Stomach (tissue), 9 donors: ENCODE measurements around the gene NFU1. TPM values are rescaled to one million over a fixed set of nuclear protein-coding genes. Genes with fewer than 3 reads are reported as not detected.
"Not testable (repeated sequence)": the region's sequence is repeated elsewhere in the genome, so short reads cannot be mapped to it uniquely, and the experiment has no call there.

Experiments used
- DNase-seq, 2 donors: peaks; one replicate each; pipeline versions ENCODE4 v3.0.0 to v3.0.0-alpha.2; 2013 to 2019
- H3K27ac ChIP-seq, 5 donors: fragments of 200-600 bp in 4 of 5; sonication (generic) in 4 of 5; one replicate each; pipeline ENCODE4 v1.5.1; 2013 to 2019; ENCODE audit warnings: mild to moderate bottlenecking in 1 of 5, moderate library complexity in 1 of 5
- H3K27me3 ChIP-seq, 3 donors: fragments of 200-600 bp; sonication (generic); one replicate each; pipeline ENCODE4 v1.5.1; 2017 to 2019; ENCODE audit warnings: mixed run types in 1 of 3
- H3K36me3 ChIP-seq, 4 donors: fragments of 200-600 bp; sonication (generic); 1 replicate in 3 of 4; 2 replicates in 1 of 4; pipeline ENCODE4 v1.5.1; 2016 to 2019
- H3K4me1 ChIP-seq, 4 donors: fragments of 200-600 bp; sonication (generic); one replicate each; pipeline ENCODE4 v1.5.1; 2016 to 2019
- H3K4me3 ChIP-seq, 4 donors: fragments of 200-600 bp; sonication (generic) in 3 of 4; one replicate each; pipeline ENCODE4 v1.5.1; 2016 to 2019; ENCODE audit warnings: mild to moderate bottlenecking in 1 of 4
- H3K9me3 ChIP-seq, 4 donors: fragments of 200-600 bp; sonication (generic); one replicate each; pipeline ENCODE4 v1.5.1; 2016 to 2019
- EP300 ChIP-seq: sonication (generic); formaldehyde crosslinking; IDR thresholded peaks from one replicate; pipeline ENCODE4 v1.6.1; 2017; ENCODE audit warnings: antibody characterized with exemption
- POLR2A ChIP-seq, 4 donors: fragments of 450-650 bp; IDR thresholded peaks; one replicate each; pipeline ENCODE4 v1.6.1; 2016; ENCODE audit warnings: antibody characterized with exemption in 4 of 4, control low read depth in 2 of 4, mild to moderate bottlenecking in 1 of 4, moderate library complexity in 1 of 4
- POLR2AphosphoS5 ChIP-seq, 3 donors: sonication (generic); formaldehyde crosslinking; IDR thresholded peaks; one replicate each; pipeline ENCODE4 v1.6.1; 2016; ENCODE audit warnings: antibody characterized with exemption in 3 of 3
- WGBS, 5 donors: extraction: QIAGEN DNeasy Blood & Tissue Kit in 3 of 5; methylation state at CpG; one replicate each; pipeline versions ENCODE4 v1.1.5 to v1.1.7; 2013 to 2018; 5-methylcytosine and 5-hydroxymethylcytosine counted together
- intact Hi-C: fragments of 100-400 bp; cut with DNase I; formaldehyde crosslinking; loops from one replicate; pipeline ENCODE4 v1.15.1; 2023; ENCODE audit warnings: low total_unique reads
- polyA plus RNA-seq, 3 donors: library from polyadenylated mRNA; stranded (reverse); fragments of 200-250 nt; gene quantifications; one replicate each; pipeline ENCODE4 v1.2.3, GENCODE V29; 2013
- total RNA-seq, 5 donors: library from RNA; depleted of rRNA; stranded (reverse); fragments of >200 nt; gene quantifications; one replicate each; pipeline versions ENCODE4 v1.1.0 to v1.2.3, GENCODE V29; 2014 to 2016
- TF ChIP-seq, protein P1 (sequence below), 7 experiments: fragments of 450-650 bp in 4 of 7; fragments of 200-600 bp in 3 of 7; sonication (generic) in 3 of 7; IDR thresholded peaks; one replicate each; pipeline ENCODE4 v1.5.1; 2016 to 2019; ENCODE audit warnings: antibody characterized with exemption in 7 of 7, control low read depth in 2 of 7, mild to moderate bottlenecking in 1 of 7
- donor health status: healthy with polysubstance abuse.
- donor health status: Bipolar disorder and iron deficiency.
- donor health status: healthy.

Gene NFU1
- total and polyA plus RNA-seq, 8 donors, result 14.7 to 62.7 (median 39.6) TPM

DNA sequence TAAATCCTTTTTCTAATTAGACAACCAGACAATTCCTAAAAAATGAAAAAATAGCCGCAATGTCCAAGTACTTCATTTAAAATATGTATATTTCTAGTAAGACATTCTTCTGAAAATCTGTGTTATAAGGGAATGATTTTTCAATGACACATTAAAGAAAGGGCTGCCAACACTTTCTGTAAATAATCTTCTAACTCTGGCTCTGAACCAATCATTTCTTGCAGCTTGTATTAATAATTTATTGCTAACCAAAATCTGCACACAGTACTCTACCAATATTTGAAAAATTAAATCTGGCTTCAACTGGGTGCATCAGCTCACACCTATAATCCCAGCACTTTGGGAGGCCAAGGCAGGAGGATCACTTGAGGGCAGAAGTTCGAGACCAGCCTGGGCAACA lies 8.3 kb downstream of the NFU1 start:
- H3K4me1 ChIP-seq, result peaks cover 0 to 29% (median 11%) of the 10 kb centered on the region in 4 donors
- peak overlapping the region in 2 of 5 donors; percentile 33 to 38 for H3K27ac ChIP-seq
- peaks cover 17 to 67% (median 58%) of the 10 kb centered on the region in 4 donors for H3K36me3 ChIP-seq
- WGBS, 5 donors, result 70 to 87% (median 83%) methylated on average over 2 of the region's 2 CpGs
- DNase-seq, result no peak
- no peaks in the 10 kb centered on the region for H3K27me3 ChIP-seq
- TF ChIP-seq EP300 (no peak), POLR2AphosphoS5 (IDR thresholded peaks at IDR 0.05) (no peak), POLR2A (IDR thresholded peaks at IDR 0.05) (no peak)
- TF ChIP-seq, protein P1, sequence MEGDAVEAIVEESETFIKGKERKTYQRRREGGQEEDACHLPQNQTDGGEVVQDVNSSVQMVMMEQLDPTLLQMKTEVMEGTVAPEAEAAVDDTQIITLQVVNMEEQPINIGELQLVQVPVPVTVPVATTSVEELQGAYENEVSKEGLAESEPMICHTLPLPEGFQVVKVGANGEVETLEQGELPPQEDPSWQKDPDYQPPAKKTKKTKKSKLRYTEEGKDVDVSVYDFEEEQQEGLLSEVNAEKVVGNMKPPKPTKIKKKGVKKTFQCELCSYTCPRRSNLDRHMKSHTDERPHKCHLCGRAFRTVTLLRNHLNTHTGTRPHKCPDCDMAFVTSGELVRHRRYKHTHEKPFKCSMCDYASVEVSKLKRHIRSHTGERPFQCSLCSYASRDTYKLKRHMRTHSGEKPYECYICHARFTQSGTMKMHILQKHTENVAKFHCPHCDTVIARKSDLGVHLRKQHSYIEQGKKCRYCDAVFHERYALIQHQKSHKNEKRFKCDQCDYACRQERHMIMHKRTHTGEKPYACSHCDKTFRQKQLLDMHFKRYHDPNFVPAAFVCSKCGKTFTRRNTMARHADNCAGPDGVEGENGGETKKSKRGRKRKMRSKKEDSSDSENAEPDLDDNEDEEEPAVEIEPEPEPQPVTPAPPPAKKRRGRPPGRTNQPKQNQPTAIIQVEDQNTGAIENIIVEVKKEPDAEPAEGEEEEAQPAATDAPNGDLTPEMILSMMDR (IDR thresholded peaks at IDR 0.05), result no peak
- H3K9me3 ChIP-seq, result no peaks in the 10 kb centered on the region
- no peak overlapping the region for H3K4me3 ChIP-seq
- intact Hi-C loops, result no loop called here

DNA sequence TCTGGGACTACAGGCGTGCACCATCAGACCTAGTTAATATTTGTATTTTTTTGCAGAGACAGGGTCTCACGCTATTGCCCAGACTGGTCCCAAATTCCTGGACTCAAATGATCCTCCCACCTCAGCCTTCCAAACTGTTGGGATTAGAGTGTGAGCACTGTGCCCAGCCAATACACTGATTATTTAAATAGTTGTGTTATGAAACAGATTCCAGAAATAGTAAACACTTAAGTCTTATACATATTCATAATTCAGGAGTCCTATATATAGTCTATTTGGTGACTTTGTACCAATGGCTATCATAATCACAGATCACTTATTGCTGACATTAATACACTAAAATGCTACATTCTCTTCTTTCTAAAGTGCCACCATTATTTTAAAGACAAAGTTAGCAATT lies 12.8 kb downstream of the NFU1 start:
- 89 to 97% (median 93%) methylated on average over 2 of the region's 2 CpGs for WGBS, 5 donors
- Histone ChIP-seq H3K36me3 (peaks cover 17 to 76% (median 69%) of the 10 kb centered on the region in 4 donors), H3K4me3 (no peak overlapping the region), H3K9me3 (no peaks in the 10 kb centered on the region), H3K4me1 (peaks cover 0 to 22% (median 6%) of the 10 kb centered on the region in 4 donors), H3K27ac (no peak overlapping the region), H3K27me3 (no peaks in the 10 kb centered on the region)
- intact Hi-C loops, result no loop called here
- DNase-seq, result no peak
- TF ChIP-seq POLR2A (IDR thresholded peaks at IDR 0.05), result no peak
- TF ChIP-seq POLR2AphosphoS5 (IDR thresholded peaks at IDR 0.05), result no peak
- no peak for TF ChIP-seq EP300
- TF ChIP-seq, protein P1 (IDR thresholded peaks at IDR 0.05), result no peak

DNA sequence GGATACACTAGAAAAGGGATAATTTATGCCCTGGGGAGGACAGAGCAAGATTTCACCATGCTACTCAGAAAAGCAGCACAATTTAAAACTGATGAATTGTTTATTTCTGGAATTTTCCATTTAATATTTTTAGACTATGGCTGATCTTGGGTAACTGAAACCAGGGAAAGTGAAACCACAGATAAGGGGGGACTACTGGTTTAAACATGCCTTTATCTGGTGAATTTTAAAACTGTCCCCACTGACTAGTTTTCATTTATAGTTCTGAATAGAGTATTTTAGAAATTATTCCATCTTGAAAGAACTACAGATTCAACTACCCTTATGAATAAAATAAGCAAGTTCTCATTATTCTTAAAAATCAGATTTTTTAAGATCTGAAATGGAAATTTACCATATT lies 15.0 kb downstream of the NFU1 start:
- no peaks in the 10 kb centered on the region for H3K27me3 ChIP-seq
- H3K36me3 ChIP-seq, result peaks cover 16 to 82% (median 76%) of the 10 kb centered on the region in 4 donors
- no peak for DNase-seq
- intact Hi-C loops, result no loop called here
- peaks cover 0 to 6% (median 2%) of the 10 kb centered on the region in 4 donors for H3K4me1 ChIP-seq
- TF ChIP-seq, protein P1 (IDR thresholded peaks at IDR 0.05), result no peak
- TF ChIP-seq POLR2A (IDR thresholded peaks at IDR 0.05), result no peak
- peak overlapping the region in 1 of 5 donors; percentile 8 for H3K27ac ChIP-seq
- H3K9me3 ChIP-seq, result no peaks in the 10 kb centered on the region
- H3K4me3 ChIP-seq, result no peak overlapping the region

DNA sequence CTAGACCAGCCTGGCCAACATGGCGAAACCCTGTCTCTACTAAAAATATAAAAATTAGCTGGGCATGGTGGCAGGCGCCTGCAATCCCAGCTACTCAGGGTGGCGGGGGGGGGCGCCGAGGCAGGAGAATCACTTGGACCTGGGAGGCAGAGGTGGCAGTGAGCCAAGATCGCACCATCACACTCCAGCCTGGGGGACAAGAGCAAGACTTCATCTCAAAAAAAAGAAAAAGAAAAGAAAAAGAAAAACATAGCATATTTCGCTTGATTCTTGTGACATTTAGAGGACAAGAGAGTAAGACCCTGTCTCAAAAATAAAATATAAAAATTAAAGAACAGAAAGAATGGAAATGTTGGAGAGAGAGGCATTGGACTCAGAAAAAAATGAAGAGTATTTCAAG lies 18.1 kb downstream of the NFU1 start:
- intact Hi-C loops, H3K4me3 ChIP-seq, H3K4me1 ChIP-seq, H3K27me3 ChIP-seq, H3K9me3 ChIP-seq, H3K27ac ChIP-seq, DNase-seq: not testable (repeated sequence)
- H3K36me3 ChIP-seq, result peaks cover 18 to 87% (median 81%) of the 10 kb centered on the region in 4 donors
- WGBS, 5 donors, result 82 to 97% (median 85%) methylated on average over 7 of the region's 7 CpGs

DNA sequence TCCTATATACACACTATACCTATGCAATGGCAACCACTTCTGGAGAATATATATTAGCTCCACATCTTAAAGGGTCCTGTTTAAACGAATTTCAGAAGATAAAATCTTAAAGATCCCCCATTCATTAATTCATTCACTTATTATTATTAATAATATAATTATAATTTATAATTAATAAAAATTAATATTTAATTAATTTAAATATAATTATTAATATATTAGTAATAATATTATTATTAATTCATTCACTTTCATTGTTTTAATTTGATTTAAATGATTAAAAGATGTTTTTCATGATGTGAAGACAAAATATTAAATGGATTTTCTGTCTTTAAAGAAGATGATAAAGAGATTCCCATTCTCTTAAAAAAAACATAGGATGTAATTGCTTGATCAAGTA lies 21.1 kb downstream of the NFU1 start:
- Histone ChIP-seq H3K4me3 (no peak overlapping the region), H3K4me1 (no peaks in the 10 kb centered on the region), H3K36me3 (peaks cover 31 to 93% (median 89%) of the 10 kb centered on the region in 4 donors), H3K9me3 (no peaks in the 10 kb centered on the region), H3K27ac (no peak overlapping the region), H3K27me3 (no peaks in the 10 kb centered on the region)
- 70 to 91% (median 78%) methylated on average over 1 of the region's 1 CpG for WGBS, 5 donors
- TF ChIP-seq POLR2AphosphoS5 (IDR thresholded peaks at IDR 0.05) (no peak), POLR2A (IDR thresholded peaks at IDR 0.05) (no peak), EP300 (no peak)
- DNase-seq, result no peak
- intact Hi-C loops, result no loop called here
